Panc1 (cell line): ENCODE measurements around the gene NEDD8.

ENCODE experiments used
- POLR2AphosphoS5 ChIP-seq: IDR thresholded peaks from 2 replicates; pipeline ENCODE4 v1.6.1; 2012; ENCODE audit warnings: mild to moderate bottlenecking, low read depth, low read length, moderate library complexity
- TF ChIP-seq, protein P1 (sequence below): fragments of 450-650 bp; IDR thresholded peaks from 2 replicates; pipeline ENCODE4 v1.5.1; 2017; ENCODE audit warnings: mild to moderate bottlenecking
- TF ChIP-seq, protein P2 (sequence below), 2 experiments: IDR thresholded peaks; 2 replicates each; pipeline ENCODE4 v1.6.1; 2011 to 2012; ENCODE audit warnings: low read depth in 2 of 2, control low read depth in 1 of 2, low read length in 1 of 2, mild to moderate bottlenecking in 1 of 2, moderate library complexity in 1 of 2; ENCODE audit not compliant: insufficient read depth in 1 of 2

DNA sequence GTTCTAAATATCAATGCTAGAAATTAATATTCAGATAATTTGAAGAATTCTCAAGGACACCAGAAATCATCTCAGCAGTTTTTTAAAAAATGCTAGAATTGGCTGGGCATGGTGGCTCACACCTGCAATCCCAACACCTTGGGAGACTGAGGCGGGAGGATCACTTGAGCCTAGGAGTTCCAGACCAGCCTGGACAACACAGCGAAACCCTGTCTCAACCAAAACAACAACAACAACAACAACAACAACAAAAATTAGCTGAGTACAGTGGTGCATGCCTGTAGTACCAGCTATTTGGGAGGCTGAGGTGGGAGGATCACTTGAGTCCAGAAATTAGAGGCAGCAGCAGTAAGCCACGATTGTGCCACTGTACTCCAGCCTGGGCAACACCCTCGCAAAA is 13.1 kb downstream of the NEDD8 start:
- TF ChIP-seq, protein P1, sequence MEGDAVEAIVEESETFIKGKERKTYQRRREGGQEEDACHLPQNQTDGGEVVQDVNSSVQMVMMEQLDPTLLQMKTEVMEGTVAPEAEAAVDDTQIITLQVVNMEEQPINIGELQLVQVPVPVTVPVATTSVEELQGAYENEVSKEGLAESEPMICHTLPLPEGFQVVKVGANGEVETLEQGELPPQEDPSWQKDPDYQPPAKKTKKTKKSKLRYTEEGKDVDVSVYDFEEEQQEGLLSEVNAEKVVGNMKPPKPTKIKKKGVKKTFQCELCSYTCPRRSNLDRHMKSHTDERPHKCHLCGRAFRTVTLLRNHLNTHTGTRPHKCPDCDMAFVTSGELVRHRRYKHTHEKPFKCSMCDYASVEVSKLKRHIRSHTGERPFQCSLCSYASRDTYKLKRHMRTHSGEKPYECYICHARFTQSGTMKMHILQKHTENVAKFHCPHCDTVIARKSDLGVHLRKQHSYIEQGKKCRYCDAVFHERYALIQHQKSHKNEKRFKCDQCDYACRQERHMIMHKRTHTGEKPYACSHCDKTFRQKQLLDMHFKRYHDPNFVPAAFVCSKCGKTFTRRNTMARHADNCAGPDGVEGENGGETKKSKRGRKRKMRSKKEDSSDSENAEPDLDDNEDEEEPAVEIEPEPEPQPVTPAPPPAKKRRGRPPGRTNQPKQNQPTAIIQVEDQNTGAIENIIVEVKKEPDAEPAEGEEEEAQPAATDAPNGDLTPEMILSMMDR: no peak
- no peak for TF ChIP-seq POLR2AphosphoS5
- TF ChIP-seq, protein P2, sequence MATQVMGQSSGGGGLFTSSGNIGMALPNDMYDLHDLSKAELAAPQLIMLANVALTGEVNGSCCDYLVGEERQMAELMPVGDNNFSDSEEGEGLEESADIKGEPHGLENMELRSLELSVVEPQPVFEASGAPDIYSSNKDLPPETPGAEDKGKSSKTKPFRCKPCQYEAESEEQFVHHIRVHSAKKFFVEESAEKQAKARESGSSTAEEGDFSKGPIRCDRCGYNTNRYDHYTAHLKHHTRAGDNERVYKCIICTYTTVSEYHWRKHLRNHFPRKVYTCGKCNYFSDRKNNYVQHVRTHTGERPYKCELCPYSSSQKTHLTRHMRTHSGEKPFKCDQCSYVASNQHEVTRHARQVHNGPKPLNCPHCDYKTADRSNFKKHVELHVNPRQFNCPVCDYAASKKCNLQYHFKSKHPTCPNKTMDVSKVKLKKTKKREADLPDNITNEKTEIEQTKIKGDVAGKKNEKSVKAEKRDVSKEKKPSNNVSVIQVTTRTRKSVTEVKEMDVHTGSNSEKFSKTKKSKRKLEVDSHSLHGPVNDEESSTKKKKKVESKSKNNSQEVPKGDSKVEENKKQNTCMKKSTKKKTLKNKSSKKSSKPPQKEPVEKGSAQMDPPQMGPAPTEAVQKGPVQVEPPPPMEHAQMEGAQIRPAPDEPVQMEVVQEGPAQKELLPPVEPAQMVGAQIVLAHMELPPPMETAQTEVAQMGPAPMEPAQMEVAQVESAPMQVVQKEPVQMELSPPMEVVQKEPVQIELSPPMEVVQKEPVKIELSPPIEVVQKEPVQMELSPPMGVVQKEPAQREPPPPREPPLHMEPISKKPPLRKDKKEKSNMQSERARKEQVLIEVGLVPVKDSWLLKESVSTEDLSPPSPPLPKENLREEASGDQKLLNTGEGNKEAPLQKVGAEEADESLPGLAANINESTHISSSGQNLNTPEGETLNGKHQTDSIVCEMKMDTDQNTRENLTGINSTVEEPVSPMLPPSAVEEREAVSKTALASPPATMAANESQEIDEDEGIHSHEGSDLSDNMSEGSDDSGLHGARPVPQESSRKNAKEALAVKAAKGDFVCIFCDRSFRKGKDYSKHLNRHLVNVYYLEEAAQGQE (IDR thresholded peaks at IDR 0.05; ENCODE audit: insufficient read depth in 1 of 2, low read depth in 2 of 2, low read length in 1 of 2): no peak
